Epithelial cell of esophagus (primary cell): Measurements from ENCODE around the gene KCTD21.

Source experiments
- DNase-seq: peaks from one replicate; pipeline ENCODE4 v3.0.0; 2010; ENCODE audit warnings: low read depth
- H3K4me3 ChIP-seq: 2 replicates; pipeline ENCODE4 v1.5.1; 2011; ENCODE audit warnings: mild to moderate bottlenecking, low read length, control low read depth
- TF ChIP-seq, protein P1 (sequence below): IDR thresholded peaks from 2 replicates; pipeline ENCODE4 v1.5.1; 2011; ENCODE audit warnings: low read depth, mild to moderate bottlenecking, low read length, control low read depth, inconsistent platforms; ENCODE audit not compliant: insufficient read depth; ENCODE audit errors: missing control alignments

Gene KCTD21

DNA sequence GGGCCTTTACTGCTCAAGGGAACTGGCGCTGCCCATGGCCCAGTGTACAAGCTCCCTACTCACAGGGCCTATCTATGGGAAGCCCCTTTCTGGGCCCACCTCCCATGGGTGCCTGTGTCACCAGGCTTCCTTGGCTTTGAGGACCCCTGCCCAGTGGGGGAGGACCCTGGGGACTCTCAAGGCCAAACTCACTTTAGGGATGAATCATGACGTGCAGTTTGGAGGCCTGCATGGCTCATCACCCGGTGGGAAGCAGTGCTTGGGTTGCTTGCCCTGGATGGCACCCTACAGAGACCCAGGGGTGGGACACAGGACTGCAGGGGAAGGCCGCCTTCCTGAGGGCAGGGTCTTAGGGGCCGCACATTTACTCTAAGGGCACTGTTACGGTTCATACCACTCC lies 16.5 kb downstream of the KCTD21 start:
- no peak for DNase-seq
- TF ChIP-seq, protein P1, sequence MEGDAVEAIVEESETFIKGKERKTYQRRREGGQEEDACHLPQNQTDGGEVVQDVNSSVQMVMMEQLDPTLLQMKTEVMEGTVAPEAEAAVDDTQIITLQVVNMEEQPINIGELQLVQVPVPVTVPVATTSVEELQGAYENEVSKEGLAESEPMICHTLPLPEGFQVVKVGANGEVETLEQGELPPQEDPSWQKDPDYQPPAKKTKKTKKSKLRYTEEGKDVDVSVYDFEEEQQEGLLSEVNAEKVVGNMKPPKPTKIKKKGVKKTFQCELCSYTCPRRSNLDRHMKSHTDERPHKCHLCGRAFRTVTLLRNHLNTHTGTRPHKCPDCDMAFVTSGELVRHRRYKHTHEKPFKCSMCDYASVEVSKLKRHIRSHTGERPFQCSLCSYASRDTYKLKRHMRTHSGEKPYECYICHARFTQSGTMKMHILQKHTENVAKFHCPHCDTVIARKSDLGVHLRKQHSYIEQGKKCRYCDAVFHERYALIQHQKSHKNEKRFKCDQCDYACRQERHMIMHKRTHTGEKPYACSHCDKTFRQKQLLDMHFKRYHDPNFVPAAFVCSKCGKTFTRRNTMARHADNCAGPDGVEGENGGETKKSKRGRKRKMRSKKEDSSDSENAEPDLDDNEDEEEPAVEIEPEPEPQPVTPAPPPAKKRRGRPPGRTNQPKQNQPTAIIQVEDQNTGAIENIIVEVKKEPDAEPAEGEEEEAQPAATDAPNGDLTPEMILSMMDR = no peak
- no peak overlapping the region for H3K4me3 ChIP-seq

DNA sequence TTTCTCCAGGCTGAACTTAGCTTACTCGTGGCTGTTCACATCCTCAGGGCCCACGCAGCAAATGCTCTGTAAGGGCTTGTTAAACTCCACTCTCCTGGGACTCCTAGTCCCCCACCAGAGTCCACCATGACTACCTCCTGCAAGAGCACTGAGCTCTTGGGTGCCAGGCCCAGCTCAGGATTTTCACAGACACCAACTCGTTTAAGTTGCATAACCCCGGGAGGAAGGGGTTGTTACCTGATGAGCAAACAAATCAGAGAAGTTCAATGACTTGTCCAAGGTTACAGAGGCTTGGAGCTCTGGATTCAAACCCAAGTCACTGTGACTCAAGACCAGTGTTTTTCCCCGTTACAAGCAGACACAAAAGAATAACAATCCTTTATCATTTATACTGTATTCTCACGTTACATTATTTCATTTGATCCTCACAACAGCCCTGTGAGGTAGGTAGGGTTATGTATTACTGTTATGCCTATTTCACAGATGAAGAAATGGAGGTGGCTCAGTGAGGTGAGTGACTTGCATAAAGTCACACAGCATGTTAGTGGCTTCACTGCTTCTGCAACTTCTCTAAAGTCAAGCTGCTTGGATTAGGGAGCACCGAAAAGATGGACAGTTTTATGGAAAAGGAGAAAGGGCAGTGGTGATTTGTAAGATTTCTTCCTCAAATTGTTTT lies 17.4 kb downstream of the KCTD21 start:
- TF ChIP-seq, protein P1 = no peak
- no peak for DNase-seq
- no peak overlapping the region for H3K4me3 ChIP-seq

DNA sequence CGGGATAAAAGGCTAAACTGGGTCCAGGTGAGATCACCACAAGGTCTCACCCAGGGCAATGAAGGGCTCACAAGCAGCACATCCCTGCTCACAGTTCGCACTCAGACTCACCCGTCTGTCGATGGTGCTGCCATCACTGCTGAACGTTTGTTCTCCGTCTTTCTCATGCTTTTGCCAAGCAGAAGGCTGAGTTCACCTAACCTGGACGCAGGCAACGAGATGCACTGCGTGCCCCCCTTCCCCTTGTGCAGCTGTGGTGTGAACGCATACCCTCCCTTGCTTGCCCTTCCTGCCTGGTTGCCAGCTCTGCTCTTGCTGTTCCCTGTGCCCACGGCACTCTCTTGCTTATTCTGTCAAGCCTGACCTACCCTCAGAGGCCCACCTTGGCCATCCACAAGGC lies 18.0 kb downstream of the KCTD21 start:
- no peak for DNase-seq
- TF ChIP-seq, protein P1 = no peak
- no peak overlapping the region for H3K4me3 ChIP-seq

DNA sequence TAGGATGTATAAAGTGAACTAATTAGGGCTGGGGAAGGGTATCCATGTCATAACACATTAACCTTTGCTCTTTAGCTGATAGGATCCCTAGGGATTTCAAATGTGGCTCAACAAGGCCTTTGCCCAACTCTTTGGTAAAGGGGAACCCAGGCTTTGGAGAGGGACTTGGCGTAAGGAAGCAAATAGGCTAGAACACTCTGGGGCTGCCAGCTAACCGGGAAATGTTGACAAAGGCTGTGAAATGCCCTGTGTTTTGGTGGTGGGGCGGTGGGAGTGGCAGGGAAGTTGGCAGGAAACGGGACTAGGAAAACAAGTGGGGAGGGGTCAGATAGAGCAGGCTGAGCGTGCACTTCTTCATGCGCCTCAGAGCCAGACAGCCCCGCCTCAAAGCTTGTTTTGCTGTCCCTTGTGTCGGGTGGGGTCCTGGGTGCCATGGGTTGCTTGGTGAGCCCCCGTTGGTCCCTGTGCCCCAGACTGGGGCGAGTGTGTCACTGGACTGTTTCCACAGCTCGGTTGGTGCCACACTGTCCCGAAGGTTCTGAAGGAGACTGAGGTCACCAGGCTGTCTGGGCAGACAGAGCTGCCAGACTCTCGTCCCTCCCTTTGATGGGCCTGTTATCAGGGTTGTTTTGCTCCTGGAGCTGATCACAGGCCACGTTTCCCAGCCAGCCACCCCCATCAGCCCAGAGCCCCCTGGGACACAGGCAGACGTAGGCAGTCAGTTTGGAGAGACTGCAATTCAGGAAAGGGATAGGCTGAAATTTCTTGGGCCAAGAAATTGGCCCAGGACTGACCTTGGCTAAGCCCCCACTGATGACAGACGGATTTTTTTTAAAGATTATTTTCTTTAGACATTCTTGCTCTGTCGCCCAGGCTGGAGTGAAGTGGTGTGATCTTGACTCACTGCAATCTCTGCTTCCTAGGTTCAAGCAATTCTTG lies 19.6 kb downstream of the KCTD21 start:
- DNase-seq = no peak
- H3K4me3 ChIP-seq = no peak overlapping the region
- TF ChIP-seq, protein P1 = no peak

DNA sequence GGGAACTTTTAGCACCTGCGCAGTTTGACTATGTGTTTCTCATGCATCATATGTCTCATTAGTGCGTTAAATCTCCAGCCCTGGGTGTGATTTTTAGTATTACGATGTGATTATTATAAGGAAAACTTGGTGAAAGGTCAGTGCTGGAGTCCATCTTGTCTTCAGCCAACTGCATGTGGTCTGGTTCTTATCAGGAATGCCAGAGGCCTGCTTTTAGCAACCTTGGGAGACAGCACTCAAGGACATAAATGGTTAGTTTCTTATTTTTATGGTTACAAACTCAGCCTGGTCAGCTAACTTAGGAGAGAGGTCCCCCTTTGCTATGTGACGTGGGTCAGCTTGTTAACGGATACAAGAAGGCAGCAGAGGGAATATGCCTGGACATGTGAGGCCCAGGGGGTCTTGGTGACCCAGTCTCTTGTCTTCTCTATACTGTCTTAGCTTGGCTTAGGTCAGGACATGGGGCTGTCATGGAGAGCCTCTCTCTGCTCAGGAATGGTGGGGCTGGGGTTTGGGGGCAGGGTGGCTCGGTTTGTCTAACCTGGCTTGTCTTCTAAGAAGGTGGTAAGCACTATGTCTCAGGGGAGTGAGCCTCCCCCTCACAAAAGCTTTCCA lies 21.5 kb downstream of the KCTD21 start:
- TF ChIP-seq, protein P1 = no peak
- no peak overlapping the region for H3K4me3 ChIP-seq
- DNase-seq = no peak

DNA sequence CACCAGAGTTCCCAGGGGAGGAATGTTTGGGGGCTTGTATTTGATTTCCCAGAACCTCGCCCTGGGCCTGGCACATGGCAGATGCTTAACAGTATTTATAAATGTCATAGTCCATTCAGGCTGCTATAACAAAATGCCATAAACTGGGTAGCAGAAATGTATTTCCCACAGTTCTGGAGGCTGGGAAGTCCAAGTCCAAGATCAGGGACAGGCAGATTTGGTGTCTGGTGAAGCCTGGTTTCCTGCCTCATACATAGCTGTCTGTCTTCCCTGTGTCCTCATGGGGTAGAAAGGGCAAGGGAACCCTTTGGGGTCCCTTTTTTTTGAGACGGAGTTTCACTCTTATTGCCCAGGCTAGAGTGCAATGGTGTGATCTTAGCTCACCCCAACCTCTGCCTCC lies 24.0 kb downstream of the KCTD21 start:
- H3K4me3 ChIP-seq = no peak overlapping the region
- no peak for DNase-seq
- TF ChIP-seq, protein P1 = no peak
